Endothelial cell (in vitro differentiated cells): Measurements from ENCODE around the gene GON4L. TPM values are rescaled to one million over a fixed set of nuclear protein-coding genes. Genes with fewer than 3 reads are reported as not detected.
"Not testable (repeated sequence)": the region's sequence is repeated elsewhere in the genome, so short reads cannot be mapped to it uniquely, and the experiment has no call there.

Experiments used
- DNase-seq: peaks from one replicate; pipeline ENCODE4 v3.0.0; 2021; ENCODE audit warnings: low spot score
- H3K27ac Mint-ChIP-seq: one replicate; pipeline ENCODE4 v1.8.0; 2021; ENCODE audit warnings: mixed read lengths, inconsistent platforms; ENCODE audit not compliant: unreplicated experiment
- H3K27me3 Mint-ChIP-seq: one replicate; pipeline ENCODE4 v1.8.0; 2021; ENCODE audit warnings: mild to moderate bottlenecking, moderate library complexity, mixed read lengths, inconsistent platforms; ENCODE audit not compliant: unreplicated experiment
- H3K36me3 Mint-ChIP-seq: one replicate; pipeline ENCODE4 v1.8.0; 2021; ENCODE audit warnings: mild to moderate bottlenecking, low read depth, mixed read lengths, inconsistent platforms; ENCODE audit not compliant: unreplicated experiment
- H3K4me1 Mint-ChIP-seq: one replicate; pipeline ENCODE4 v1.8.0; 2021; ENCODE audit warnings: mild to moderate bottlenecking, mixed read lengths, inconsistent platforms; ENCODE audit not compliant: unreplicated experiment
- H3K4me3 Mint-ChIP-seq: one replicate; pipeline ENCODE4 v1.8.0; 2021; ENCODE audit warnings: mild to moderate bottlenecking, mixed read lengths, inconsistent platforms; ENCODE audit not compliant: unreplicated experiment
- H3K9me3 Mint-ChIP-seq: one replicate; pipeline ENCODE4 v1.8.0; 2021; ENCODE audit warnings: mixed read lengths, inconsistent platforms; ENCODE audit not compliant: unreplicated experiment
- CTCF ChIP-seq: fragments of 200-600 bp; sonication (generic); IDR thresholded peaks from one replicate; pipeline ENCODE4 v1.5.0; 2021; ENCODE audit warnings: antibody characterized with exemption; ENCODE audit not compliant: unreplicated experiment
- total RNA-seq: library from RNA; stranded (reverse); fragmentation: NEBNext Ultra II Directional; extraction: Animal tissue kit (Norgen Biotek cat#: 25700); gene quantifications from one replicate; pipeline ENCODE4 v1.2.1, GENCODE V29; 2021; ENCODE audit not compliant: unreplicated experiment

The GON4L gene
- total RNA-seq, 1 donor from 2014 or later, result 72.7 TPM

- no peak for DNase-seq
- Mint-ChIP-seq H3K4me1 (no peaks in the 10 kb centered on the region), H3K36me3 (peaks cover 27% of the 10 kb centered on the region), H3K9me3 (no peaks in the 10 kb centered on the region), H3K27me3 (peaks cover 2% of the 10 kb centered on the region), H3K27ac (no peak overlapping the region), H3K4me3 (peak overlapping the region; percentile 21)
- TF ChIP-seq CTCF, result no peak
Measured at GRCh38 chr1:155898888-155899287, 41.9 kb upstream of the GON4L start.

- peak overlapping the region; percentile 56 for H3K4me3 Mint-ChIP-seq
- H3K9me3 Mint-ChIP-seq, result no peaks in the 10 kb centered on the region
- H3K27ac Mint-ChIP-seq, result no peak overlapping the region
- DNase-seq, result no peak
- peaks cover 2% of the 10 kb centered on the region for H3K27me3 Mint-ChIP-seq
- peaks cover 27% of the 10 kb centered on the region for H3K36me3 Mint-ChIP-seq
- no peak for TF ChIP-seq CTCF
- peaks cover 7% of the 10 kb centered on the region for H3K4me1 Mint-ChIP-seq
Measured at GRCh38 chr1:155897746-155898145, 40.7 kb upstream of the GON4L start.

- H3K27ac Mint-ChIP-seq, result not testable (repeated sequence)
Measured at GRCh38 chr1:155896476-155896875, 39.5 kb upstream of the GON4L start.

GRCh38 chr1:155895617-155896016 lies 38.6 kb upstream of the GON4L start:
- peaks cover 26% of the 10 kb centered on the region for H3K36me3 Mint-ChIP-seq
- H3K27ac Mint-ChIP-seq, H3K9me3 Mint-ChIP-seq, H3K27me3 Mint-ChIP-seq, H3K4me3 Mint-ChIP-seq, DNase-seq, H3K4me1 Mint-ChIP-seq: not testable (repeated sequence)

More at GRCh38 chr1:155896476-155896875, 39.5 kb upstream of the GON4L start:
- H3K27me3 Mint-ChIP-seq, H3K4me1 Mint-ChIP-seq, H3K4me3 Mint-ChIP-seq, H3K9me3 Mint-ChIP-seq, DNase-seq: not testable (repeated sequence)
- H3K36me3 Mint-ChIP-seq, result peaks cover 27% of the 10 kb centered on the region

- no peak for TF ChIP-seq CTCF
- no peak overlapping the region for H3K4me3 Mint-ChIP-seq
- no peaks in the 10 kb centered on the region for H3K9me3 Mint-ChIP-seq
- peak overlapping the region; percentile 37 for H3K27ac Mint-ChIP-seq
- H3K27me3 Mint-ChIP-seq, result peaks cover 2% of the 10 kb centered on the region
- peaks cover 7% of the 10 kb centered on the region for H3K4me1 Mint-ChIP-seq
- DNase-seq, result no peak
- H3K36me3 Mint-ChIP-seq, result peaks cover 7% of the 10 kb centered on the region
Measured at GRCh38 chr1:155893389-155894142, 36.6 kb upstream of the GON4L start.

GRCh38 chr1:155892796-155893195 lies 35.8 kb upstream of the GON4L start:
- Mint-ChIP-seq H3K27me3 (peaks cover under 1% of the 10 kb centered on the region), H3K4me1 (peaks cover 7% of the 10 kb centered on the region), H3K9me3 (no peaks in the 10 kb centered on the region), H3K27ac (no peak overlapping the region), H3K36me3 (peaks cover 5% of the 10 kb centered on the region), H3K4me3 (no peak overlapping the region)
- TF ChIP-seq CTCF, result no peak
- no peak for DNase-seq
